AG09319 (cell line): ENCODE measurements around the gene COL6A1.

ENCODE experiments used
- DNase-seq: peaks from one replicate; pipeline ENCODE4 v3.0.0-alpha.2; 2010; ENCODE audit warnings: low read depth; ENCODE audit errors: extremely low read depth
- TF ChIP-seq, protein P1 (sequence below): IDR thresholded peaks from 2 replicates; pipeline ENCODE4 v1.5.1; 2011; ENCODE audit warnings: low read depth, mild to moderate bottlenecking, inconsistent platforms, low read length, moderate library complexity

COL6A1 gene

GRCh38 chr21:46049890-46050667 lies 68.5 kb downstream of the COL6A1 start:
- DNase-seq, result no peak
- TF ChIP-seq, protein P1, sequence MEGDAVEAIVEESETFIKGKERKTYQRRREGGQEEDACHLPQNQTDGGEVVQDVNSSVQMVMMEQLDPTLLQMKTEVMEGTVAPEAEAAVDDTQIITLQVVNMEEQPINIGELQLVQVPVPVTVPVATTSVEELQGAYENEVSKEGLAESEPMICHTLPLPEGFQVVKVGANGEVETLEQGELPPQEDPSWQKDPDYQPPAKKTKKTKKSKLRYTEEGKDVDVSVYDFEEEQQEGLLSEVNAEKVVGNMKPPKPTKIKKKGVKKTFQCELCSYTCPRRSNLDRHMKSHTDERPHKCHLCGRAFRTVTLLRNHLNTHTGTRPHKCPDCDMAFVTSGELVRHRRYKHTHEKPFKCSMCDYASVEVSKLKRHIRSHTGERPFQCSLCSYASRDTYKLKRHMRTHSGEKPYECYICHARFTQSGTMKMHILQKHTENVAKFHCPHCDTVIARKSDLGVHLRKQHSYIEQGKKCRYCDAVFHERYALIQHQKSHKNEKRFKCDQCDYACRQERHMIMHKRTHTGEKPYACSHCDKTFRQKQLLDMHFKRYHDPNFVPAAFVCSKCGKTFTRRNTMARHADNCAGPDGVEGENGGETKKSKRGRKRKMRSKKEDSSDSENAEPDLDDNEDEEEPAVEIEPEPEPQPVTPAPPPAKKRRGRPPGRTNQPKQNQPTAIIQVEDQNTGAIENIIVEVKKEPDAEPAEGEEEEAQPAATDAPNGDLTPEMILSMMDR, result no peak

DNA sequence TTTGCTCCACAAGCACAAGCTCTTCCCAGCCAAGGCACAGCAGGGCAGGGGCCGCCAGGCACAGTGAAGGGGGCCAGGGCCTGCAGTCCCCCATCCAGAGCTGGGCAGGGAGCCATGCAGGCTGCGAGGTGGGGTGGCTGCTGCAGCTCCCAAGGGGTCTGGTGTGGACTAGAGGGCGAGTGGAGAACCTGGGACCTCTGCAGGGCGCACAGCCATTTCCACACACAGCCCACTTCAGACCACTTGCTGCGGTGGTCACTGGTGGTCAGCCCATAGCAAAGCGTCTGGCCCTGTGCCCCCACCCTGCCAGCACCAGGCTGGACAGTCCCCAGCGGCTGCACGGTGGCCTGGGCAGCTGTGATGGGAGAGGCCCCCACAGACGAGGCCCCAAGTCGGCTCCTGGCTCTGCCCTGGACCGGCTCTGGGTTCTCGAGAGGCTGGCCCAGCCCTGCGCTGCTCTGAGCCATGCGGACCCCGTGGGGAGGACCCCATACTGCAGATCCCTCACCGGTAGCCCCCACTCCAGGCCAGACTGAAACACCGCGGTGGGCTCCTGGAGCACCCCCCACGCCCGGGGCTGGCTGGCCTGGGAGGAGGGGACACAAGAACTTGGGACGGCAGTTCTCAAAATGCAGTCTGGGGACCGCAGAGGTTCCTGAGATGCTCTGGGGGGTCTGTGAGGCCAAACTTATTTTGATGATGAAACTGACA lies 69.3 kb downstream of the COL6A1 start:
- TF ChIP-seq, protein P1, result no peak
- DNase-seq, result no peak

DNA sequence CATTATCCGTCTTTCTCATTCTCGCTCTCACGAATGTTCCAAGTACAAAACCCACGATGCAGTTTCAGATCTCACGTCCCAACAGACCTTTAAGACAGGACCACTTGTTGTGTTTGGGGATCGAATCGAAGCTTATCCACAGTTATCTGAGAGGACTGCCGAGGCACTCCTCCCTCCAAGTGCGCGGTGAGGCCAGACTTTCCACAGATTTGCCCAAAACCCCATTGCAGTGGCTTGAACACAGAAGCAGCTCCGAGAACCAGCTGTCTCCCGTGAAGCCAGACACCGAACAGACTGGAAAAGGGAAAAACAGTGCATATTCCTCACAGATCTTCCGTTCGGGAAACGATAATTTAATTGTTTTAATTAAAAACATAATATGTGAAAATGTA lies 69.8 kb downstream of the COL6A1 start:
- no peak for DNase-seq
- TF ChIP-seq, protein P1, result no peak

DNA sequence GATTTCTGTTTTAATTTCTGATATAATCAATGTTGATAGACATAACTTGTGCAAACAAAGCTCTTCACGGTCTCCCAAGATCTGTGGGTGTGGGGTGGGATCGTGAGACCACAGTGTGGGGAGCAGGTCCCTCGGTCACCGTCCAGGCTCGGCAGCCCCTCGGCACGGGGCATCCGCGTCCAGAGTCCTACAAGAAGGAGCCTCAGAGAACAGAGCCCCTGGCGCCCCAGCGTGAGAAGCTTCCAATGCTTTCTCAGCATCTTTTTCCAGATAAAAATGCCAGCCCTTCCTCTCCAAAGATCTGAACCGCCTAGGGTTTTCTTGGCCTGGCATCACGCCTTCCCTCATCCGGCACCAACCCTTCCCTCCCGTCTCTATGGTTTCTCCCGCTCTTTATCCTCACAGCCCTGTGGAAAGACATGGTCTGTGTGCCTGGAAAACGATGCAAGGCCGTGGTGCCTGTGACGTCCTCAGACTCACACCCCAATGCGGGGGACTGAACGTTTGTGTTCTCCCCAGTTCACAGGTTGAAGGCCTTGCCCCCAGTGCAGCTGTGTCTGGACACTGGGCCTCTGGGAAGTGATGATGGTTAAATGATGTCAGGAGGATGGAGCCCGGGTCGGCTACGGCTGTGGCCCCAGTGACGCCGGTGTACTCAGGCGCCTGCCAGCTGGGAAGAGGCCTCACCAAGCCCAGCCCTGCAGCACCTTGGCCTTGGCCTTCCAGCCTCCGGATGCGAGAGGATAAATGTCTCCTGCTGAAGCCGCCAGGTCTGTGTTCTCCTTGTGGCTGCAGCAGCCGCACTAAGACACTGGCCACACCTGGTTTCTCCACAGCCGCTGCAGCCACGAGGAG lies 70.5 kb downstream of the COL6A1 start:
- TF ChIP-seq, protein P1, result no peak

DNA sequence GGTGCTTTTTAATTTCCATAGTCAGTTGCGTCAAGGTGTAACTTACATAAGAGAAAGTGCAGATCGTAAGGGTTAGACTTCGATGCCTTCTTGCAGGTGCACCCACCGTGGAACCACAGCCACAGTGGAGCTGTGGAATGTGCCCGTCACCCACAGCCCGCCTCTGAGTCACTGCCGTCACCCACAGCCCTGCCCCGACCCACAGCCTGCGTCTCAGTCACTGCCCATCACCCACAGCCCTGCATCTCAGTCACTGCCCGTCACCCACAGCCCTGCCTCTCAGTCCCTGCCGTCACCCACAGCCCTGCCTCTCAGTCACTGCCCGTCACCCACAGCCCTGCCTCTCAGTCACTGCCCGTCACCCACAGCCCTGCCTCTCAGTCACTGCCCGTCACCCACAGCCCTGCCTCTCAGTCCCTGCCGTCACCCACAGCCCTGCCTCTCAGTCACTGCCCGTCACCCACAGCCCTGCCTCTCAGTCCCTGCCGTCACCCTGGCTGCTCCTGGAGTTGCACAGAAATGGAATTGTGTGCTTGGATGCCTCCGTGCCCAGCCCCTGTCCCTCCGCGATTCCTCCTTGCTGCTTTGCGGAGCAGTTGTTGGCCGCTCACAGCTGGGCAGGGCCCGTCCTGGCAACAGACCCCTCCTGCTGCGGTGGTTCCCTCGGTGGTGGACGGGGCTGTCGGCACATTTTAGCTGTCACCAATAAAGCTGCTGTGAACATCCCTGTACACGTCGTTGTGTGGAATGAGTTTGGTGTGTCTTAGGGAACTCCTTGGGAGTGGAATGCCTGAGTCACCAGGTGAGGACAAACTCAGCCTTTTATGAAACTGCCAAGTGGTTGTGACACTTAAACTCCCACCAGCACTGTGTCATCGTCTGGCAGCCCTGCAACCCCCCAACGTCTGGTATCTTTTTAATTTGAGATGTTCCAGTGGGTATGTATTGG lies 71.4 kb downstream of the COL6A1 start:
- no peak for DNase-seq
- TF ChIP-seq, protein P1, result no peak

More for the DNA sequence above, 70.5 kb downstream of the COL6A1 start:
- no peak for DNase-seq

GRCh38 chr21:46054031-46054430 lies 72.5 kb downstream of the COL6A1 start:
- no peak for DNase-seq
- TF ChIP-seq, protein P1, result no peak
